HG03354 (cell line): ENCODE results near the gene TSSK1B.
"Not testable (repeated sequence)": the region's sequence is repeated elsewhere in the genome, so short reads cannot be mapped to it uniquely, and the experiment has no call there.

Experiments
- ATAC-seq: cut with Tn5 transposase; IDR thresholded peaks from one replicate; pipeline ENCODE4 v1.9.1; 2021; ENCODE audit warnings: mild to moderate bottlenecking; ENCODE audit not compliant: unreplicated experiment, poor library complexity, severe bottlenecking

Gene TSSK1B

GRCh38 chr5:113434889-113435288, at the start of gene TSSK1B:
TSS of gene TSSK1B (minus strand) at chr5:113434989. CDS start at chr5:113434839, 150 bp downstream.
- ATAC-seq = no peak

GRCh38 chr5:113480243-113480642, 45.5 kb upstream of the TSSK1B start:
- no peak for ATAC-seq

GRCh38 chr5:113478691-113479090, 43.9 kb upstream of the TSSK1B start:
- no peak for ATAC-seq

DNA sequence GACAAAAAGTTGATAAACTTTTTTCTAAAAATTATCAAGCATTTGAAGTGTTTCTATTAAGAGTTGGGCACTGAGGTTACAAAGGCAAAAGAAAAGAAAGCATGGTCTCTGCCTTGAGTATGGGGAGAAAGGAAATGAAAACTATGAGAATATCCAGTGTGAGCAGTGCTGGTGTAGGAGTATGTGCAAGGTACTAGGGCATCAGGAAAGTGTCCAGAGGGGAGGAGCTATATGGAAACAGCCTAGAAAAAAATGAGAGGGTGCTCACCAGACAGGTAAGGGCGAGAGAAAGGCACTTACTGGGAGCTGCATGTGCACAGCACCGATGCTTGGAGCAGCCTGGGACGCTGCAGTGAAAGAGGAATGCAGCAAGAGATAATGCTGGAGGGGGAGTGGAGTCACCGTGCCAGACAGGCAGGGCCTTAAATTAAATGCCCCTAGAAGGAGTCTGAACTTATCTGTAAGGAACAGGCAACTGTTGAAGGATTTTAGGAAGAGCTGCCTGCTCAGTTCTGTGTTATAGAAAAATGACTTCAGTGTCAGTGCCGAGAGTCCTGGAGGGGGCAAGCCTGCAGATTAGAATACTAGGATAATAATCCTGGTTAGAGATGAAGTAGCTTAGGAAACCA, 39.4 kb upstream of the TSSK1B start:
- no peak for ATAC-seq

- ATAC-seq = no peak
These were observed 28.2 kb upstream of the TSSK1B start for GRCh38 chr5:113463032-113463431.

GRCh38 chr5:113457106-113457505, 22.3 kb upstream of the TSSK1B start:
- ATAC-seq = not testable (repeated sequence)

DNA sequence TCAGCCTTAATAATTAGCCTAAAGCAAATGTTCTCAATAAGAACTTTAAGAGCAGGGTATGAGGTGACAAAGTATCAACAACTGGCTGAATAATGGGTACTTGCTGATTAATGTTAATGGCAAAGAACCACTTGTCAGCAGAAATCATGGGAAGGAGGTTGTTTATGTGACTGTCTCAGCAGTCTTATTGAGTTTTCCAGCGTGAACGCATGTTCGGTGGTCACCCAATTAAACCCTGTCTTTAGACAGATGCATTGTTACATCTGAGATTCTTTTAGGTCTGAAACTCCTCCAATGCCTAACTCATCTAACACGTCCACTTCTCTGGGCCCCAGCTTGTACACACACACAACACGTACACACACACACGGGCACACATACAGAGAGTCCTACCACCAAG, 18.2 kb upstream of the TSSK1B start:
- ATAC-seq = no peak

DNA sequence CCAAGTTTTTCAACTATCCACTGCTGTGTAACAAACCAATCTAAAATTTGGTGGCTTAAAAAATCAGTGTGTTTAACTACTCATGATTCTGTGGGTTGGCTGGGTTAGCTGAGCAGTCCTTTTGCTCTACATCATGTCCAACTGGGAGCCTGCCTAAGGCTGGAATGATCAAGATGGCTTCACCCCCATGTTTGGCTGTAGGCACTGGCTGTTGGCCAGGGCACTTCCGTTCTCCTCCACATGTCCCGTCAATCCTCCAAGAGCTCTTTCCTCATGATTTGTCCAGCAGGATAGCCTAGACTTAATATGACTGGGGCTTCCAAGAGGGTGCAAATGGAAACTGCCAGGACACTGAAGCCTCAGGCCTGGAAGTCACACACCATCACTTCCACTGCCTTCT, 17.0 kb upstream of the TSSK1B start:
- ATAC-seq = no peak

- no peak for ATAC-seq
These were observed 16.1 kb upstream of the TSSK1B start for GRCh38 chr5:113450929-113451328.

DNA sequence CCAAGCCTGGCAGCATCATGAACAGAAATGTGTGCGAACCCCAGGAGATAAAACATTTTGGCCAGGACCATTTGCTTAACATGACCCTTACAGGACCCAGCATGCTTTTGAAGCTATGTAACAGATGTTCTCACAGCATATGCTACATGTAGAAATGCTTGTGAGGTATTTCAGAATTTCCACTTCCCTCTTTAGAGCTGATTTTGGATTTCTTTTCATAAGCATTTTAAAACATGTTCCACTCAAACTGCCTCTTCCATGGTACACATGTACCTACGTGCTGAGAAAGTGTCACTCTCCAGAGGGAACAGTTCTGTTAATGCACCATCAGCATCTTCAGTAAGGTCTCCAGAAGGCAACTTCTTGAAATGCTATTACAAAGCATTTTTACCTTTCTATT, 15.7 kb upstream of the TSSK1B start:
- ATAC-seq = no peak

- ATAC-seq = no peak
These were observed 13.5 kb upstream of the TSSK1B start for GRCh38 chr5:113448252-113448651.

DNA sequence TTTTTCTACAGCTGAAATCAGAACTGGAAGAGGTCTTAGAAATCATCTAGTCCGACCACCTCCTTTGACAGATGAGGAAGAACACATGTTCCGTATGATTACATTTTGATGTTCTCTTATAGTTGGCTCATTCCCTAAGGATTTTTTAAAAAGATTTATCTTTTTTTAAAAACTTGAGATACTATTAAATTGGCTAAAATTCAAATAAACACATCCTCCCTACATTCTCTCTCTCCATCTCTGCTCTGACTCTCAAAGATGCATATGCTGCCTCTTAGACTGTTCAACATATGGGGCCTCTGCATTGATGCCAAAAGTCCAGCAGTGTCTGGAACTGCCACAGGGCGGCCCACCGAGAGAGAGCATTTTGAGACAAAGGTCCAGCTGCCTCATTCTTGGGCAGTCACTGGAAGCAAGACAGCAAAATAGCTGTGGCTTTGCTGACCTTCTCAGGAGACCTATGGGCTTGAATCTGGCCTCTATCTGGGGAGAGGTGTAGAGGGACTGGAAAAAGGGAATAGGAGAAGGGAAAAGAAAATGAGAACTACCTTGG, 12.8 kb upstream of the TSSK1B start:
- ATAC-seq = no peak

DNA sequence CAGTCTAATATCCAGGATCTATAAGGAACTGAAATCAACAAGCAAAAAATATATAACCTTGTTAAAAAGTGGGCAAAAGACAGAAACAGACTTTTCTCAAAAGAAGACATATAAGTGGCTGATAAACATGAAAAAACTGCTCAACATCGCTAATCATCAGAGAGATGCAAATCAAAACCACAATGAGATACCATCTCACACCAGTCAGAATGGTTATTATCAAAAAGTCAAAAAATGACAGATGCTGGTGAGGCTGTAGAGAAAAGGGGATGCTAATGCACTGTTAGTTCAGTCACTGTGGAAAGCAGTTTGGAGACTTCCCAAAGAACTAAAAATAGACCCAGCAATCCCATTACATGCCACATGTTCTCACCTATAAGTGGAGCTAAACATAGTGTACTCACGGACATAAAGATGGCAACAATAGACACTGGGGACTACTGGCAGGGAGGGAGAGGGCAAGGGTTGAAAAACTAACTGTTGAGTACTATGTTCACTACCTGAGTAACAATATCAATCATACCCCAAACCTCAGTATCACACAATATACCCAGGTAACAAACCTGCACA, 11.7 kb upstream of the TSSK1B start:
- no peak for ATAC-seq

DNA sequence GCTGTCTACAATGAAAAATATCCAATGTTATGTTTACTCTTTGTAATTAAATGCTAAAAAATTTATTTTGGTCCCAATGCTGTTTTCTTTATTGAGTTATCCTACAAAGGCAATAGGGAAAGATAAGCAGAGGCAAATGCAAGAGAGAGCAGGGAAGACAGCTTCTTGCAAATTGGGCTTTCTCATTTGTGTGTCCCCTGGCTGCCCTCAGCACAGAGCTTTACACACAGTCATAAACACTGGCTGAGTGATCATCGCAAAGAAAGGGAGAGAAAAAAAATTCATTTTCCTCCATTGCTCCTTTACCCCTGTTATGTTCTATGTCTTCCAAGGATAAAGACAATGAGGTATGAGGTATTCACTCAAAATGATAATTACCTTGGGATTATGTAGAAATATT, 2.3 kb upstream of the TSSK1B start:
- no peak for ATAC-seq

DNA sequence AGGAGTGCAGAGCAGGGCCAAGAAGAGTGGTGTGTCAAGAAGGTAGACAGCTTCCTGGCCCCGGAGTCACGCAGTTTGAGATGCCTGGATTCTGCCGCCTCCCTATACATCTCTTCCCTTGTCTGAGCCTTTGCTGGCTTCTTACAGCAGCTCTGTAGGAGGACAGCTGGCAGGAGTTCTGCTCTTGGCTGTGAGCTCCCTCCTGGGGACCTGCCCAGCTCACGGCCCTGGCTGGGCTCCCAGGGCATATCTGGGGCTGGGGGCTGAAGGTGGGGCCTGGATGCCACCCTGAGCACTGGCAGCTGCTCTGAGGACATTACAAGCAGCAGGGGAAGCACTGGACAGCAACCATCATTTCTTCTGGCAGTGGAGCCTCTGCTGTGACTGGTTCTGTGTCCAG, 786 bp upstream of the TSSK1B start:
- no peak for ATAC-seq

DNA sequence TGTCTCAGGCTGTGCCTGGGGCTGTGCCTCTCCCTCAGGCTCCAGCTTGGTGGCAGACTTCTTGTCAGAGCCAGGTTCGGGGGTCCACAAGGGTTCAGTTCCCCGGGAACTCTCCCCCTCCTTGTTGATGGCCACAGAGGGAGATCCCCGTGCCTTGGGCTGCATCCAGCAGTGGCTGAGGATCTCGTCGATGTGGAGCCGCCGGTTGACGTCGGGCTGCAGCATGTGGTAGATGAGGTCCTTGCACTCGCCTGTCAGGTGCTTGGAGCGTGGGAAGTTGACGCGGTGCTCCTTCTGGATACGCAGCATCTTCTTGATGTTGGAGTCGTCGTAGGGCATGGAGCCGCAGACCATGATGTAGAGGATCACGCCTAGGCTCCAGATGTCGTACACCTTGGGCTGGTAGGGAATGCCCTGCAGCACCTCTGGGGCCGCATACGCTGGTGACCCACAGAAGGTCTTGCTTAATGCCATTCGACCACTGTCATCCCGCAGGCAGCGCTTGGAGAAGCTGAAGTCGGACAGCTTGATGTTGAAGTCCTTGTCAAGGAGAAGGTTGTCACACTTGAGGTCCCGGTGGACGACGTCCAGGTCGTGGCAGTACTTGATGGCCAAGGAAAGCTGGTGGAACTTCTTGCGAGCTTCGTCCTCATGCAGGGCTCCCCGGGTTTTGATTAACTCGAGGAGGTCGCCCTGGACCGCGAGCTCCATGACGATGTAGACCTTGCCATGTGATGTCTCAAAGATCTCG, 752 bp downstream of the TSSK1B start:
- ATAC-seq = no peak

- no peak for ATAC-seq
These were observed 1.7 kb downstream of the TSSK1B start for GRCh38 chr5:113433071-113433470.

DNA sequence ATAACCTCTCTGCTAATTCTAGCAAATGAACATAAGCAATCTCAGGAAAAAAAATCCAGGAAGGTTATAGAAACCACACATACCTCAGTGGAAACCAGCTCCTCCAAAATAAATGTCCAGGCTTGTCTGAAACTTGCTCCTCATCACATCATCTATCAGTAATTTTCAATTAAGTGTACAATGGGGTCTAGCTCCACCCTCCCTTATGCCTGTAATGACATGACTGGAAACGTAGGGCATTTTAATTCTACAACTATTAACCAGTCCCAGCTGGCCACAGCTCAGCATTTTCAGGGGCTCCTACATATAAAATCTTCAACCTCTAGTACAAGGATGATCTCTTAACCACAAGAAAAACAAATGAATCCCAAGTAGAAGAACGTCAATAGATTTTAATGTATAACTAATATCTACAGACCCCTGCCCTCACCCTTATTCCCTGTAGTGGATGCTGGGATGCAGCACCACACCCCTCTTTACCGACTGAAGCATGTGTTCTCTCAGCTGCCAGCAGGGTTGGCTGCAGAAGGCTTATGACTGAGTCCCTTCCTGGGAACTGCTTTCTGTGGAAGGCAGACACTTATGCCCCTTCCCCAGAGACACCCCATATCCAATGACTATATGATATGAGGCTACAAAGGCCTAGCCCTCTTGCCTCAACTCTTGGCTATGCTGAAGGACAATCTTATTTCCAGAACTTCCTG, 6.8 kb downstream of the TSSK1B start:
- ATAC-seq = no peak

DNA sequence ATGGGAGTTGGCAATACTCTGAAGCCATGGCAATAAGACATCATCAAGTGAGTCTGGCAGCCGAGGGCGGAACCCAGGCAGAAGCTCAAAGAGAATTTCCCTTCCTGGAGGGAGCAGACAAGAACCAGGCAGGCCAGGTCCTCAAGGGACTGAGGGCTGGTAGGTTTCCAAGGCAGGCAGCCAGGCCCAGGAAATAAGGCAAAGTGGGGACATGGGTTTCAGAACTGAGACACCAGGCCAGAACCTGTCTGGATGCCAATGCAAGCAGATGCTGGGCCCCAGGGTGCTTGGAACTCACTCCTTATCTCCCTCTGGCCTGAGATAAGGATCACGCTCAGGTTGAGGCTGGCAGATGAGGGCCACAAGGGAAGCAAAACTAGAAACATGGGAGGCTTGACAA, 8.9 kb downstream of the TSSK1B start:
- no peak for ATAC-seq

DNA sequence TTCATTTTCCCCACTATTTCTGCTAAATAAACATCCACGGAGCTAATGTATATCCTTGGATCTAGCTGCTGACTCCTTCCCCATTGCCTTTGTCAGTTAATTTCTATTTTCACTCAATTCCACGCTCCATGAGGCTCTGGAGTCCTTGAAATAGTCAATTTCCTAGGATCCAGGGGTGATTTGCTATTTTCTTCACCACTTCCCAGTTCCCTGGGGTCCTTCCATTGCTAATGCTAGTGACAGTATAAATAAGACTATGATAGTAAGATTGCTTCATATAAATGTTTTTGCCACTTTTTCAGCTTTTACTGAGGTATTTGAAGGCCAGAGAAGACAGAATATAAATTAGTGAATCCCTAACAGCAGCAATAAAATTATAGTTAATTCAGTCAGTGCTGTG, 13.1 kb downstream of the TSSK1B start:
- no peak for ATAC-seq
